Activated CD4-positive, alpha-beta T cell treated with anti-CD3 and anti-CD28 coated beads for 36 hours (primary cell): Measurements from ENCODE around the gene STARD13. TPM values are rescaled to one million over a fixed set of nuclear protein-coding genes. Genes with fewer than 3 reads are reported as not detected.
A peak's percentile ranks its signal among the peaks of the same experiment; 100 is the strongest.

Experiments
- ATAC-seq: fragments of 200-7000 bp; cut with Tn5 transposase; one replicate; pipeline ENCODE4 v1.10.0; 2021; ENCODE audit warnings: mild to moderate bottlenecking, moderate library complexity
- CTCF ChIA-PET: fragments of 350-600 bp; sonication (Branson Sonifier 250); formaldehyde crosslinking; loops from one replicate; lab custom pipeline; 2021; ENCODE audit warnings: antibody characterized with exemption; lab: Charles Lee
- POLR2A ChIA-PET: fragments of 350-600 bp; sonication (Branson Sonifier 250); formaldehyde crosslinking; loops from one replicate; lab custom pipeline; 2021; ENCODE audit warnings: antibody characterized with exemption, inconsistent platforms; lab: Charles Lee
- DNase-seq: peaks from one replicate; pipeline ENCODE4 v3.0.0-alpha.2; 2020
- H3K27ac Mint-ChIP-seq: one replicate; pipeline ENCODE4 v1.8.0; 2021; ENCODE audit warnings: mixed read lengths
- H3K27me3 Mint-ChIP-seq: one replicate; pipeline ENCODE4 v1.8.0; 2021; ENCODE audit warnings: mixed read lengths
- H3K36me3 Mint-ChIP-seq: one replicate; pipeline ENCODE4 v1.8.0; 2021; ENCODE audit warnings: low read depth, mixed read lengths
- H3K4me1 Mint-ChIP-seq: one replicate; pipeline ENCODE4 v1.8.0; 2021; ENCODE audit warnings: mixed read lengths
- H3K4me3 Mint-ChIP-seq: one replicate; pipeline ENCODE4 v1.8.0; 2021; ENCODE audit warnings: mild to moderate bottlenecking, moderate library complexity, mixed read lengths
- H3K9me3 Mint-ChIP-seq: one replicate; pipeline ENCODE4 v1.8.0; 2021; ENCODE audit warnings: low read depth, mixed read lengths
- intact Hi-C, 2 experiments: fragments of 100-400 bp; cut with DNase I in 1 of 2; cut with micrococcal nuclease in 1 of 2; formaldehyde crosslinking; loops; one replicate each; pipeline versions ENCODE4 v1.14.2 to v1.15.1; 2022 to 2024; cut with DNase I, micrococcal nuclease
- total RNA-seq, 2 experiments: library from RNA; stranded (reverse); gene quantifications; one replicate each; pipeline ENCODE4 v1.2.3, GENCODE V29; 2021

STARD13 gene
- total RNA-seq, 2 experiments from 2014 or later = 0.35 to 0.57 TPM

- no peak overlapping the region for H3K27ac Mint-ChIP-seq
- peak; percentile 80 for ATAC-seq
- H3K4me1 Mint-ChIP-seq = peaks cover 21% of the 10 kb centered on the region
- H3K9me3 Mint-ChIP-seq = no peaks in the 10 kb centered on the region
- ChIA-PET POLR2A (no interaction called here), CTCF (interaction anchor here (1.1 to 1.4 kb wide), 7 partner anchors 9 to 130 kb away, joined by 3 to 5 read pairs (median 3); no protein-coding TSS in a partner anchor)
- H3K27me3 Mint-ChIP-seq = peaks cover 32% of the 10 kb centered on the region
- no peak overlapping the region for H3K4me3 Mint-ChIP-seq
- peaks cover 2% of the 10 kb centered on the region for H3K36me3 Mint-ChIP-seq
- peak; percentile 24 for DNase-seq
- intact Hi-C loops = loop anchor here in 1 of 2 experiments (2.0 to 5.0 kb wide), 2 partner anchors 396 to 465 kb away; no protein-coding TSS in a partner anchor
Measured at GRCh38 chr13:33146843-33147611, 138.5 kb downstream of the STARD13 start.

- Mint-ChIP-seq H3K4me1 (peaks cover 21% of the 10 kb centered on the region), H3K27me3 (peaks cover 28% of the 10 kb centered on the region), H3K36me3 (peaks cover 2% of the 10 kb centered on the region), H3K4me3 (no peak overlapping the region), H3K9me3 (no peaks in the 10 kb centered on the region), H3K27ac (no peak overlapping the region)
- POLR2A ChIA-PET = no interaction called here
- intact Hi-C loops = loop anchor here in 1 of 2 experiments (2.0 to 5.0 kb wide), 2 partner anchors 397 to 467 kb away; no protein-coding TSS in a partner anchor
- CTCF ChIA-PET = interaction anchor here (0.9 kb wide), 1 partner anchor 16 kb away, joined by 4 read pairs; no protein-coding TSS in a partner anchor
- DNase-seq (peak; percentile 35), ATAC-seq (peak; percentile 53)
Measured at GRCh38 chr13:33145667-33146066, 139.9 kb downstream of the STARD13 start.

GRCh38 chr13:33144358-33144784, 141.2 kb downstream of the STARD13 start:
- H3K27ac Mint-ChIP-seq = no peak overlapping the region
- H3K4me1 Mint-ChIP-seq = peaks cover 21% of the 10 kb centered on the region
- intact Hi-C loops = no loop called here
- CTCF ChIA-PET = interaction anchor here (0.6 kb wide), 1 partner anchor 268 kb away, joined by 3 read pairs; no protein-coding TSS in a partner anchor
- peaks cover 24% of the 10 kb centered on the region for H3K27me3 Mint-ChIP-seq
- no peak overlapping the region for H3K4me3 Mint-ChIP-seq
- ATAC-seq = no peak
- no peaks in the 10 kb centered on the region for H3K9me3 Mint-ChIP-seq
- DNase-seq = no peak
- peaks cover 2% of the 10 kb centered on the region for H3K36me3 Mint-ChIP-seq
- POLR2A ChIA-PET = no interaction called here

- ChIA-PET POLR2A (interaction anchor here (0.7 kb wide), 1 partner anchor 910 kb away, joined by 3 read pairs; no protein-coding TSS in a partner anchor), CTCF (interaction anchor here (0.6 to 0.7 kb wide), 2 partner anchors 35 to 189 kb away, joined by 3 read pairs; no protein-coding TSS in a partner anchor)
- H3K27me3 Mint-ChIP-seq = peaks cover 15% of the 10 kb centered on the region
- H3K4me1 Mint-ChIP-seq = peaks cover 7% of the 10 kb centered on the region
- no peak for DNase-seq
- H3K36me3 Mint-ChIP-seq = peaks cover 2% of the 10 kb centered on the region
- no peaks in the 10 kb centered on the region for H3K9me3 Mint-ChIP-seq
- no peak for ATAC-seq
- no peak overlapping the region for H3K4me3 Mint-ChIP-seq
- H3K27ac Mint-ChIP-seq = no peak overlapping the region
- intact Hi-C loops = no loop called here
Measured at GRCh38 chr13:33139780-33140535, 145.6 kb downstream of the STARD13 start.

GRCh38 chr13:33139184-33139583, 146.4 kb downstream of the STARD13 start:
- Mint-ChIP-seq H3K27ac (no peak overlapping the region), H3K9me3 (no peaks in the 10 kb centered on the region), H3K27me3 (peaks cover 9% of the 10 kb centered on the region), H3K4me1 (no peaks in the 10 kb centered on the region), H3K4me3 (no peak overlapping the region), H3K36me3 (peaks cover 2% of the 10 kb centered on the region)
- ChIA-PET POLR2A (no interaction called here), CTCF (interaction anchor here (0.7 kb wide), 1 partner anchor 34 kb away, joined by 3 read pairs; no protein-coding TSS in a partner anchor)
- ATAC-seq (no peak), DNase-seq (no peak)
- intact Hi-C loops = no loop called here

GRCh38 chr13:33138441-33138840, 147.1 kb downstream of the STARD13 start:
- no peak overlapping the region for H3K4me3 Mint-ChIP-seq
- ChIA-PET POLR2A (no interaction called here), CTCF (no interaction called here)
- DNase-seq = no peak
- H3K4me1 Mint-ChIP-seq = no peaks in the 10 kb centered on the region
- no peaks in the 10 kb centered on the region for H3K9me3 Mint-ChIP-seq
- no peak overlapping the region for H3K27ac Mint-ChIP-seq
- intact Hi-C loops = no loop called here
- peaks cover 5% of the 10 kb centered on the region for H3K27me3 Mint-ChIP-seq
- H3K36me3 Mint-ChIP-seq = no peaks in the 10 kb centered on the region
- ATAC-seq = no peak

GRCh38 chr13:33137721-33138120, 147.8 kb downstream of the STARD13 start:
- ChIA-PET CTCF (interaction anchor here (0.6 to 1.5 kb wide), 2 partner anchors 9 to 1119 kb away, joined by 3 to 4 read pairs; no protein-coding TSS in a partner anchor), POLR2A (no interaction called here)
- no peaks in the 10 kb centered on the region for H3K9me3 Mint-ChIP-seq
- no peak overlapping the region for H3K4me3 Mint-ChIP-seq
- ATAC-seq (no peak), DNase-seq (no peak)
- intact Hi-C loops = no loop called here
- peaks cover under 1% of the 10 kb centered on the region for H3K4me1 Mint-ChIP-seq
- peaks cover 5% of the 10 kb centered on the region for H3K27me3 Mint-ChIP-seq
- H3K27ac Mint-ChIP-seq = no peak overlapping the region
- H3K36me3 Mint-ChIP-seq = no peaks in the 10 kb centered on the region

GRCh38 chr13:33135097-33135496, 150.5 kb downstream of the STARD13 start:
- no peak for DNase-seq
- Mint-ChIP-seq H3K4me3 (no peak overlapping the region), H3K27ac (no peak overlapping the region), H3K27me3 (no peaks in the 10 kb centered on the region), H3K4me1 (peaks cover 6% of the 10 kb centered on the region), H3K9me3 (peaks cover 1% of the 10 kb centered on the region), H3K36me3 (no peaks in the 10 kb centered on the region)
- ChIA-PET POLR2A (no interaction called here), CTCF (interaction anchor here (0.7 to 1.3 kb wide), 2 partner anchors 12 to 13 kb away, joined by 3 read pairs; no protein-coding TSS in a partner anchor)
- intact Hi-C loops = no loop called here
- ATAC-seq = no peak

- H3K9me3 Mint-ChIP-seq = peaks cover 1% of the 10 kb centered on the region
- intact Hi-C loops = no loop called here
- no peaks in the 10 kb centered on the region for H3K27me3 Mint-ChIP-seq
- DNase-seq (no peak), ATAC-seq (no peak)
- no peak overlapping the region for H3K4me3 Mint-ChIP-seq
- no peaks in the 10 kb centered on the region for H3K36me3 Mint-ChIP-seq
- H3K4me1 Mint-ChIP-seq = peaks cover 6% of the 10 kb centered on the region
- H3K27ac Mint-ChIP-seq = no peak overlapping the region
- ChIA-PET POLR2A (no interaction called here), CTCF (interaction anchor here (1.3 kb wide), 1 partner anchor 12 kb away, joined by 3 read pairs; no protein-coding TSS in a partner anchor)
Measured at GRCh38 chr13:33134213-33134612, 151.3 kb downstream of the STARD13 start.

- DNase-seq (no peak), ATAC-seq (no peak)
- ChIA-PET POLR2A (no interaction called here), CTCF (interaction anchor here (0.8 to 1.0 kb wide), 2 partner anchors 14 to 56 kb away, joined by 3 to 4 read pairs; no protein-coding TSS in a partner anchor)
- Mint-ChIP-seq H3K4me3 (no peak overlapping the region), H3K4me1 (peaks cover 6% of the 10 kb centered on the region), H3K36me3 (no peaks in the 10 kb centered on the region), H3K9me3 (peaks cover 1% of the 10 kb centered on the region), H3K27me3 (no peaks in the 10 kb centered on the region), H3K27ac (peak overlapping the region; percentile 5)
- intact Hi-C loops = no loop called here
Measured at GRCh38 chr13:33132644-33133440, 152.7 kb downstream of the STARD13 start.
